Panc1 (cell line): ENCODE results near the gene PLRG1.

ENCODE experiments used
- POLR2AphosphoS5 ChIP-seq: IDR thresholded peaks from 2 replicates; pipeline ENCODE4 v1.6.1; 2012; ENCODE audit warnings: mild to moderate bottlenecking, low read depth, low read length, moderate library complexity
- TF ChIP-seq, protein P1 (sequence below): fragments of 450-650 bp; IDR thresholded peaks from 2 replicates; pipeline ENCODE4 v1.5.1; 2017; ENCODE audit warnings: mild to moderate bottlenecking
- TF ChIP-seq, protein P2 (sequence below), 2 experiments: IDR thresholded peaks; 2 replicates each; pipeline ENCODE4 v1.6.1; 2011 to 2012; ENCODE audit warnings: low read depth in 2 of 2, control low read depth in 1 of 2, low read length in 1 of 2, mild to moderate bottlenecking in 1 of 2, moderate library complexity in 1 of 2; ENCODE audit not compliant: insufficient read depth in 1 of 2

DNA sequence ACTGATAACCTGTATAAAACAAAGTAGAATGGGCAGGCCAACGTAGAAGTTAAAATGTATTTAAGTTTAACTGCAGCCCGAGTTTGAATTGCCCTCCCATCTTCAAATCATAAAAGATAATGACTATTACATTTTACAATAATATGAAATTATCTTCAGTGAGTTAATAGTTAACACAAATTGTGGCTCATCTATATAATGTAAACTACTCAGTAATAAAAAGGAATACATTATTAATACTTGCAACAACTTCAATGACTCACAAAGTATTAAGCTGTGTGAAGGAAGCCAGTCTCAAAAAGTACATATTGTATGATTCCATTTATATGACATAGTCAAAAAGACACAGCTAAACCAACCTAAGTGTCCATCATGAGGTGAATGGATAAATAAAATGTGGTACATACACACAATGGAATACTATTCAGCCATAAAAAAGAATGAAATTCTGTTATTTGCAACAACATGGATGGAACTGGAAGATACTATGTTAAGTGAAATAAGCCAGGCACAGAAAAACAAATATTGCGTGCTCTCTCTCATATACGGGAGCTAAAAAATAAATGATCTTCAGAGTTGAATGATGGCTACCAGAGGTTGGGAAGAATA, 7.8 kb downstream of the PLRG1 start:
- TF ChIP-seq POLR2AphosphoS5: no peak
- TF ChIP-seq, protein P1, sequence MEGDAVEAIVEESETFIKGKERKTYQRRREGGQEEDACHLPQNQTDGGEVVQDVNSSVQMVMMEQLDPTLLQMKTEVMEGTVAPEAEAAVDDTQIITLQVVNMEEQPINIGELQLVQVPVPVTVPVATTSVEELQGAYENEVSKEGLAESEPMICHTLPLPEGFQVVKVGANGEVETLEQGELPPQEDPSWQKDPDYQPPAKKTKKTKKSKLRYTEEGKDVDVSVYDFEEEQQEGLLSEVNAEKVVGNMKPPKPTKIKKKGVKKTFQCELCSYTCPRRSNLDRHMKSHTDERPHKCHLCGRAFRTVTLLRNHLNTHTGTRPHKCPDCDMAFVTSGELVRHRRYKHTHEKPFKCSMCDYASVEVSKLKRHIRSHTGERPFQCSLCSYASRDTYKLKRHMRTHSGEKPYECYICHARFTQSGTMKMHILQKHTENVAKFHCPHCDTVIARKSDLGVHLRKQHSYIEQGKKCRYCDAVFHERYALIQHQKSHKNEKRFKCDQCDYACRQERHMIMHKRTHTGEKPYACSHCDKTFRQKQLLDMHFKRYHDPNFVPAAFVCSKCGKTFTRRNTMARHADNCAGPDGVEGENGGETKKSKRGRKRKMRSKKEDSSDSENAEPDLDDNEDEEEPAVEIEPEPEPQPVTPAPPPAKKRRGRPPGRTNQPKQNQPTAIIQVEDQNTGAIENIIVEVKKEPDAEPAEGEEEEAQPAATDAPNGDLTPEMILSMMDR: no peak
- TF ChIP-seq, protein P2, sequence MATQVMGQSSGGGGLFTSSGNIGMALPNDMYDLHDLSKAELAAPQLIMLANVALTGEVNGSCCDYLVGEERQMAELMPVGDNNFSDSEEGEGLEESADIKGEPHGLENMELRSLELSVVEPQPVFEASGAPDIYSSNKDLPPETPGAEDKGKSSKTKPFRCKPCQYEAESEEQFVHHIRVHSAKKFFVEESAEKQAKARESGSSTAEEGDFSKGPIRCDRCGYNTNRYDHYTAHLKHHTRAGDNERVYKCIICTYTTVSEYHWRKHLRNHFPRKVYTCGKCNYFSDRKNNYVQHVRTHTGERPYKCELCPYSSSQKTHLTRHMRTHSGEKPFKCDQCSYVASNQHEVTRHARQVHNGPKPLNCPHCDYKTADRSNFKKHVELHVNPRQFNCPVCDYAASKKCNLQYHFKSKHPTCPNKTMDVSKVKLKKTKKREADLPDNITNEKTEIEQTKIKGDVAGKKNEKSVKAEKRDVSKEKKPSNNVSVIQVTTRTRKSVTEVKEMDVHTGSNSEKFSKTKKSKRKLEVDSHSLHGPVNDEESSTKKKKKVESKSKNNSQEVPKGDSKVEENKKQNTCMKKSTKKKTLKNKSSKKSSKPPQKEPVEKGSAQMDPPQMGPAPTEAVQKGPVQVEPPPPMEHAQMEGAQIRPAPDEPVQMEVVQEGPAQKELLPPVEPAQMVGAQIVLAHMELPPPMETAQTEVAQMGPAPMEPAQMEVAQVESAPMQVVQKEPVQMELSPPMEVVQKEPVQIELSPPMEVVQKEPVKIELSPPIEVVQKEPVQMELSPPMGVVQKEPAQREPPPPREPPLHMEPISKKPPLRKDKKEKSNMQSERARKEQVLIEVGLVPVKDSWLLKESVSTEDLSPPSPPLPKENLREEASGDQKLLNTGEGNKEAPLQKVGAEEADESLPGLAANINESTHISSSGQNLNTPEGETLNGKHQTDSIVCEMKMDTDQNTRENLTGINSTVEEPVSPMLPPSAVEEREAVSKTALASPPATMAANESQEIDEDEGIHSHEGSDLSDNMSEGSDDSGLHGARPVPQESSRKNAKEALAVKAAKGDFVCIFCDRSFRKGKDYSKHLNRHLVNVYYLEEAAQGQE (IDR thresholded peaks at IDR 0.05; ENCODE audit: insufficient read depth in 1 of 2, low read depth in 2 of 2, low read length in 1 of 2): no peak
